Fibroblast of peridontal ligament (primary cell): ENCODE data around the gene PCDHB7.
"Not testable (repeated sequence)": the region's sequence is repeated elsewhere in the genome, so short reads cannot be mapped to it uniquely, and the experiment has no call there.

Experiments used
- DNase-seq: peaks from one replicate; pipeline ENCODE4 v3.0.0-alpha.2; 2010; ENCODE audit errors: extremely low read depth

Gene PCDHB7

DNA sequence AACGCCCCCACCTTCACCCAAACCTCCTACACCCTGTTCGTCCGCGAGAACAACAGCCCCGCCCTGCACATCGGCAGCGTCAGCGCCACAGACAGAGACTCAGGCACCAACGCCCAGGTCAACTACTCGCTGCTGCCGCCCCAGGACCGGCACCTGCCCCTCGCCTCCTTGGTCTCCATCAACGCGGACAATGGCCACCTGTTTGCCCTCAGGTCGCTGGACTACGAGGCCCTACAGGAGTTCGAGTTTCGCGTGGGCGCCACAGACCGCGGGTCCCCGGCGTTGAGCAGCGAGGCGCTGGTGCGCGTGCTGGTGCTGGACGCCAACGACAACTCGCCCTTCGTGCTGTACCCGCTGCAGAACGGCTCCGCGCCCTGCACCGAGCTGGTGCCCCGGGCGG lies 52.4 kb downstream of the PCDHB7 start:
- DNase-seq, result not testable (repeated sequence)

DNA sequence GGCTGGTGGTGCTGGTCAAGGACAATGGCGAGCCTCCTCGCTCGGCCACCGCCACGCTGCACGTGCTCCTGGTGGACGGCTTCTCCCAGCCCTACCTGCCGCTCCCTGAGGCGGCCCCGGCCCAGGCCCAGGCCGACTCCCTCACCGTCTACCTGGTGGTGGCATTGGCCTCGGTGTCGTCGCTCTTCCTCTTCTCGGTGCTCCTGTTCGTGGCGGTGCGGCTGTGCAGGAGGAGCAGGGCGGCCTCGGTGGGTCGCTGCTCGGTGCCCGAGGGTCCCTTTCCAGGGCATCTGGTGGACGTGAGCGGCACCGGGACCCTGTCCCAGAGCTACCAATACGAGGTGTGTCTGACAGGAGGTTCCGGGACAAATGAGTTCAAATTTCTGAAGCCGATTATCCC lies 53.0 kb downstream of the PCDHB7 start:
- DNase-seq, result not testable (repeated sequence)
